GM21529 (cell line): ENCODE data around the gene HGFAC.

Experiments used
- ATAC-seq: cut with Tn5 transposase; IDR thresholded peaks from one replicate; pipeline ENCODE4 v1.9.1; 2021; ENCODE audit not compliant: unreplicated experiment

HGFAC gene

GRCh38 chr4:3441501-3442459, at the start of gene HGFAC:
Gene HGFAC (plus strand): TSS chr4:3441968. CDS start chr4:3442002, 34 bp downstream.
- ATAC-seq: no peak

- no peak for ATAC-seq
Measured at GRCh38 chr4:3392321-3392720, 49.4 kb upstream of the HGFAC start.

GRCh38 chr4:3393171-3393570, 48.6 kb upstream of the HGFAC start:
- ATAC-seq: no peak

- no peak for ATAC-seq
Measured at GRCh38 chr4:3396600-3396999, 45.2 kb upstream of the HGFAC start.

GRCh38 chr4:3397128-3397527, 44.6 kb upstream of the HGFAC start:
- ATAC-seq: no peak

- ATAC-seq: no peak
Measured at GRCh38 chr4:3399277-3400194, 42.2 kb upstream of the HGFAC start.

GRCh38 chr4:3401436-3402171, 40.2 kb upstream of the HGFAC start:
- no peak for ATAC-seq

GRCh38 chr4:3402491-3403347, 39.0 kb upstream of the HGFAC start:
- no peak for ATAC-seq

- ATAC-seq: no peak
Measured at GRCh38 chr4:3403348-3403906, 38.3 kb upstream of the HGFAC start.

- ATAC-seq: no peak
Measured at GRCh38 chr4:3404546-3404945, 37.2 kb upstream of the HGFAC start.

GRCh38 chr4:3405176-3405575, 36.6 kb upstream of the HGFAC start:
- ATAC-seq: no peak

- no peak for ATAC-seq
Measured at GRCh38 chr4:3406021-3406420, 35.7 kb upstream of the HGFAC start.

GRCh38 chr4:3406431-3406830, 35.3 kb upstream of the HGFAC start:
- no peak for ATAC-seq

- ATAC-seq: no peak
Measured at GRCh38 chr4:3407171-3407771, 34.5 kb upstream of the HGFAC start.

- no peak for ATAC-seq
Measured at GRCh38 chr4:3407930-3408792, 33.6 kb upstream of the HGFAC start.

GRCh38 chr4:3408793-3409330, 32.9 kb upstream of the HGFAC start:
- no peak for ATAC-seq

GRCh38 chr4:3409571-3410091, 32.1 kb upstream of the HGFAC start:
- no peak for ATAC-seq
